ENCODE results near the gene MYO7A.

DNA sequence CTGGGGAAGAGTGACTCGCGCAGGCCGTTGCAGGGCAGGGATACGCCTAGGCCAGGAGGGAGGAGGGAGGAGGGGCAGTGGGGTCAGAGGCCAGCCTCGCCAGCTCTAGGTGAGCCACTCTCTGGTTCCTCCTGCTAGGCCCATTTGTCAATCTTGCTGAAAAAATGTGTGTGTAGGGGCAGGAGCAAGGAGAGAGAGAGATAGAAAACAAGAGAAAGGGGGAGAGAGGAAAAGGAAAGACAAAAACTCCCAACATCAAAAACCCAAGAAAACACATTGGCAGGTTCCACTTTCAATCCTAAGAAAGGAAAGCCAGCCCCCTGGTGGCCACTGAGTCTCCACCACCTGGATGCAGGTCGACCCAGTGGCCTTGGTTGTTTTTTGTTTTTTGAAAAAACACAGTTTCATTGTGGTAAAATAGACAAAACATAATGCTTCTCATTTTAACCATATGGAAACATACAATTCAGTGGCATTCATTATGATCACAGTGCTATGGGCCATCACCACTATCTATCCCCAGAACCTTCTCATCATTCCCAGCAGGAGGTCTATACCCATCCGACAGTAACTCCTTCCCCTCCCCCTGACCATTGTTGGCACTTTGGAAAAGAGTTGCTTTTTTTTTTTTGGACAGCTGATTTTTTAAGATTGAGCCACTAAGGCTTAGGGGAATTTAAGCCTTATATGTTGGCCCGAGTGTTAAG, 14.5 kb upstream of the MYO7A start:
- TF ChIP-seq POLR2AphosphoS5 (IDR thresholded peaks at IDR 0.05), result no peak
- TF ChIP-seq, protein P1, sequence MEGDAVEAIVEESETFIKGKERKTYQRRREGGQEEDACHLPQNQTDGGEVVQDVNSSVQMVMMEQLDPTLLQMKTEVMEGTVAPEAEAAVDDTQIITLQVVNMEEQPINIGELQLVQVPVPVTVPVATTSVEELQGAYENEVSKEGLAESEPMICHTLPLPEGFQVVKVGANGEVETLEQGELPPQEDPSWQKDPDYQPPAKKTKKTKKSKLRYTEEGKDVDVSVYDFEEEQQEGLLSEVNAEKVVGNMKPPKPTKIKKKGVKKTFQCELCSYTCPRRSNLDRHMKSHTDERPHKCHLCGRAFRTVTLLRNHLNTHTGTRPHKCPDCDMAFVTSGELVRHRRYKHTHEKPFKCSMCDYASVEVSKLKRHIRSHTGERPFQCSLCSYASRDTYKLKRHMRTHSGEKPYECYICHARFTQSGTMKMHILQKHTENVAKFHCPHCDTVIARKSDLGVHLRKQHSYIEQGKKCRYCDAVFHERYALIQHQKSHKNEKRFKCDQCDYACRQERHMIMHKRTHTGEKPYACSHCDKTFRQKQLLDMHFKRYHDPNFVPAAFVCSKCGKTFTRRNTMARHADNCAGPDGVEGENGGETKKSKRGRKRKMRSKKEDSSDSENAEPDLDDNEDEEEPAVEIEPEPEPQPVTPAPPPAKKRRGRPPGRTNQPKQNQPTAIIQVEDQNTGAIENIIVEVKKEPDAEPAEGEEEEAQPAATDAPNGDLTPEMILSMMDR (IDR thresholded peaks at IDR 0.05), result peak in 1 of 3 donors; percentile 17
